Fibroblast of lung (primary cell): ENCODE data around the gene MAS1L. TPM values are rescaled to one million over a fixed set of nuclear protein-coding genes. Genes with fewer than 3 reads are reported as not detected.

Source experiments
- DNase-seq, 2 donors: peaks; one replicate each; pipeline versions ENCODE4 v3.0.0 to v3.0.0-alpha.2; 2010; ENCODE audit warnings: low read depth in 2 of 2
- H2AFZ ChIP-seq: 2 replicates; pipeline ENCODE4 v1.5.1; 2012; ENCODE audit warnings: low read length, control low read depth, inconsistent platforms
- H3K27ac ChIP-seq: 2 replicates; pipeline ENCODE4 v1.5.1; 2011; ENCODE audit warnings: low read length, control low read depth; ENCODE audit not compliant: insufficient read depth
- H3K27me3 ChIP-seq: 2 replicates; pipeline ENCODE4 v1.5.1; 2011; ENCODE audit warnings: mild to moderate bottlenecking, low read length; ENCODE audit not compliant: control insufficient read depth, insufficient read depth
- H3K36me3 ChIP-seq: 2 replicates; pipeline ENCODE4 v1.5.1; 2011; ENCODE audit warnings: low read length; ENCODE audit not compliant: control insufficient read depth, insufficient read depth
- H3K4me1 ChIP-seq: 2 replicates; pipeline ENCODE4 v1.5.1; 2011; ENCODE audit warnings: low read length; ENCODE audit not compliant: control insufficient read depth, insufficient read depth; ENCODE audit errors: extremely low read depth
- H3K4me2 ChIP-seq: 2 replicates; pipeline ENCODE4 v1.5.1; 2011; ENCODE audit warnings: low read length, control low read depth; ENCODE audit not compliant: insufficient read depth; ENCODE audit errors: extremely low read depth
- H3K4me3 ChIP-seq, 4 experiments: fragments of 200-600 bp in 1 of 4; sonication (generic) in 1 of 4; replicated peaks in 1 of 4; 2 replicates each; pipeline ENCODE4 v1.5.1; 2011 to 2016; ENCODE audit warnings: low read length in 4 of 4, low read depth in 3 of 4, mild to moderate bottlenecking in 3 of 4, control low read depth in 2 of 4, inconsistent platforms in 1 of 4, mixed read lengths in 1 of 4; ENCODE audit not compliant: insufficient read depth in 1 of 4; ENCODE audit errors: control extremely low read depth in 1 of 4
- H3K79me2 ChIP-seq: 2 replicates; pipeline ENCODE4 v1.5.1; 2012; ENCODE audit warnings: mild to moderate bottlenecking, low read length, inconsistent platforms; ENCODE audit not compliant: control insufficient read depth, insufficient read depth
- H3K9ac ChIP-seq: 2 replicates; pipeline ENCODE4 v1.5.1; 2011; ENCODE audit warnings: mild to moderate bottlenecking, low read length, control low read depth; ENCODE audit not compliant: insufficient read depth
- H3K9me3 ChIP-seq: 2 replicates; pipeline ENCODE4 v1.5.1; 2012; ENCODE audit warnings: low read depth, low read length; ENCODE audit not compliant: control insufficient read depth, insufficient read depth
- H4K20me1 ChIP-seq: 2 replicates; pipeline ENCODE4 v1.5.1; 2011; ENCODE audit warnings: low read length; ENCODE audit not compliant: control insufficient read depth, insufficient read depth; ENCODE audit errors: extremely low read depth
- CTCF ChIP-seq, 2 donors: IDR thresholded peaks in 1 of 2; conservative IDR thresholded peaks in 1 of 2; 1 replicate in 1 of 2; 2 replicates in 1 of 2; pipeline ENCODE4 v1.5.1; 2011 to 2012; ENCODE audit warnings: low read length in 2 of 2, control low read depth in 1 of 2, inconsistent platforms in 1 of 2, low read depth in 1 of 2, mild to moderate bottlenecking in 1 of 2
- EZH2 ChIP-seq: IDR thresholded peaks from 2 replicates; pipeline ENCODE4 v1.5.1; 2012; ENCODE audit warnings: low read length, control low read depth, mild to moderate bottlenecking; ENCODE audit errors: missing control alignments
- polyA plus RNA-seq, 2 donors: library from polyadenylated mRNA; depleted of rRNA in 1 of 2; stranded (reverse) in 1 of 2; unstranded in 1 of 2; fragments of >200 nt; gene quantifications; 2 replicates each; pipeline ENCODE4 v1.2.1, GENCODE V29; 2011 to 2012; ENCODE audit warnings: missing spikeins in 1 of 2
- total RNA-seq: library from RNA; depleted of rRNA; stranded (reverse); fragments of >200 nt; gene quantifications from 2 replicates; pipeline ENCODE4 v1.2.1, GENCODE V29; 2014

MAS1L gene
- total and polyA plus RNA-seq, 2 donors (not counting 1 experiment from before 2014, with no cell fraction given): not detected

- TF ChIP-seq CTCF (conservative IDR thresholded peaks at IDR 0.05 in 1 of 2, IDR thresholded peaks at IDR 0.05 in 1 of 2; ENCODE audit: low read depth in 1 of 2, low read length in 2 of 2): no peak
- no peak for TF ChIP-seq EZH2
- no peak for DNase-seq
- Histone ChIP-seq H4K20me1 (no peaks in the 10 kb centered on the region), H3K4me1 (no peaks in the 10 kb centered on the region), H3K9ac (no peak overlapping the region), H3K4me3 (no peak overlapping the region), H3K4me2 (no peak overlapping the region), H2AFZ (no peak overlapping the region), H3K27me3 (no peaks in the 10 kb centered on the region), H3K79me2 (no peaks in the 10 kb centered on the region), H3K27ac (no peak overlapping the region), H3K36me3 (no peaks in the 10 kb centered on the region), H3K9me3 (no peaks in the 10 kb centered on the region)
Measured at GRCh38 chr6:29486577-29486976, 1.2 kb downstream of the MAS1L start.

- Histone ChIP-seq H3K4me1 (no peaks in the 10 kb centered on the region), H3K9me3 (no peaks in the 10 kb centered on the region), H3K79me2 (no peaks in the 10 kb centered on the region), H3K27me3 (no peaks in the 10 kb centered on the region), H3K27ac (no peak overlapping the region), H3K4me3 (no peak overlapping the region), H3K36me3 (no peaks in the 10 kb centered on the region), H2AFZ (no peak overlapping the region), H4K20me1 (no peaks in the 10 kb centered on the region), H3K4me2 (no peak overlapping the region), H3K9ac (no peak overlapping the region)
- no peak for DNase-seq
- TF ChIP-seq CTCF (conservative IDR thresholded peaks at IDR 0.05 in 1 of 2, IDR thresholded peaks at IDR 0.05 in 1 of 2; ENCODE audit: low read depth in 1 of 2, low read length in 2 of 2): no peak
- TF ChIP-seq EZH2: no peak
Measured at GRCh38 chr6:29483735-29484134, 4.0 kb downstream of the MAS1L start.

- TF ChIP-seq CTCF (conservative IDR thresholded peaks at IDR 0.05 in 1 of 2, IDR thresholded peaks at IDR 0.05 in 1 of 2; ENCODE audit: low read depth in 1 of 2, low read length in 2 of 2) (no peak), EZH2 (no peak)
- no peak overlapping the region for H3K27ac ChIP-seq
- no peak overlapping the region for H3K4me3 ChIP-seq
Measured at GRCh38 chr6:29483186-29483585, 4.6 kb downstream of the MAS1L start.

More at GRCh38 chr6:29483186-29483585, 4.6 kb downstream of the MAS1L start:
- no peak overlapping the region for H2AFZ ChIP-seq
- no peak overlapping the region for H3K4me2 ChIP-seq
- no peaks in the 10 kb centered on the region for H3K9me3 ChIP-seq
- H3K27me3 ChIP-seq: no peaks in the 10 kb centered on the region
- H3K9ac ChIP-seq: no peak overlapping the region
- no peaks in the 10 kb centered on the region for H3K4me1 ChIP-seq
- H3K79me2 ChIP-seq: no peaks in the 10 kb centered on the region
- H4K20me1 ChIP-seq: no peaks in the 10 kb centered on the region
- DNase-seq: no peak
- no peaks in the 10 kb centered on the region for H3K36me3 ChIP-seq
